ENCODE measurements around the gene ACTR8.
"Not testable (repeated sequence)": the region's sequence is repeated elsewhere in the genome, so short reads cannot be mapped to it uniquely, and the experiment has no call there.

Gene ACTR8, protein sequence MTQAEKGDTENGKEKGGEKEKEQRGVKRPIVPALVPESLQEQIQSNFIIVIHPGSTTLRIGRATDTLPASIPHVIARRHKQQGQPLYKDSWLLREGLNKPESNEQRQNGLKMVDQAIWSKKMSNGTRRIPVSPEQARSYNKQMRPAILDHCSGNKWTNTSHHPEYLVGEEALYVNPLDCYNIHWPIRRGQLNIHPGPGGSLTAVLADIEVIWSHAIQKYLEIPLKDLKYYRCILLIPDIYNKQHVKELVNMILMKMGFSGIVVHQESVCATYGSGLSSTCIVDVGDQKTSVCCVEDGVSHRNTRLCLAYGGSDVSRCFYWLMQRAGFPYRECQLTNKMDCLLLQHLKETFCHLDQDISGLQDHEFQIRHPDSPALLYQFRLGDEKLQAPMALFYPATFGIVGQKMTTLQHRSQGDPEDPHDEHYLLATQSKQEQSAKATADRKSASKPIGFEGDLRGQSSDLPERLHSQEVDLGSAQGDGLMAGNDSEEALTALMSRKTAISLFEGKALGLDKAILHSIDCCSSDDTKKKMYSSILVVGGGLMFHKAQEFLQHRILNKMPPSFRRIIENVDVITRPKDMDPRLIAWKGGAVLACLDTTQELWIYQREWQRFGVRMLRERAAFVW

DNA sequence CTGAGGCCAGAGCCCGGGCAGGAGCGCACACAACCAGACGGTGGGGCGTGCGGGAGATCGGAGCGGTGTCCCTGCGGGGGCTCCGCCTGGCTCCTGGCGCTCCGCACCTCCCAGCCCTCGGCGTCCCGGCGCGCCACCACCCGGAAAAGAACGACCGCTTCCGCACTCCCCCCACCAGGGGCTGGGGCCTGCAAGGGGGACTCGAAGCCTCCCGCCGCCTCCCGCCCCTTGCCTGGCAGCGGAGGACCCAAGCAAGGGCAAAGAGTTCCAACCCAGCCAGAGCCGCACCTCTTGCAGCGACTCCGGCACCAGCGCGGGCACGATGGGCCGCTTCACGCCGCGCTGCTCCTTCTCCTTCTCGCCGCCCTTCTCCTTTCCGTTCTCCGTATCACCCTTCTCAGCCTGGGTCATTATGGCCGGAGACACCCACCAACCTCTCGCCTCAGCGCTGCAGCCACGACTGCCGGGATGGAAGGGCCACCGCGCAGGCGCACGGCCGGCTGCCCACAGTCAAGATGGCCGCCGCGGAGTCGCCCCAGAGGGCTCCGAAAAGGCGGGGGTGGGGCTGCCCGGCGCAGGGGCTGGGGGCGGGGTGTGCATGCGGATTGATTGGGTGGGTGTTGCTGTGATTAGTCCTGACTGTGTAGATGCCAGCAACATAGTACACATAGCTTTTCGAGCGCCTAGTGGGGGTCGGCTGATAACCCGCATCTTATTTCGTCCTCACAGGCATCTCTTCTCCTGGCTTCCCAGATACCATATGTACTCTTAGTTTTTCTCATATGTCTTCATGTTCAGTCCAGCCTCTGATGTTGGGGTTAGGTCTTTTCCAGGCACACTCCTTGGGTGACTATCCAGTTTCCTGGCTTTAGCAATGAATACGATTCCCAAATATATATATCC lies at the start of gene ACTR8:
TSS of gene ACTR8 (minus strand) at position 462 of the 903 bp plus-strand sequence. CDS start at position 411, 51 bp downstream.
- peak; percentile 91 for DNase-seq

DNA sequence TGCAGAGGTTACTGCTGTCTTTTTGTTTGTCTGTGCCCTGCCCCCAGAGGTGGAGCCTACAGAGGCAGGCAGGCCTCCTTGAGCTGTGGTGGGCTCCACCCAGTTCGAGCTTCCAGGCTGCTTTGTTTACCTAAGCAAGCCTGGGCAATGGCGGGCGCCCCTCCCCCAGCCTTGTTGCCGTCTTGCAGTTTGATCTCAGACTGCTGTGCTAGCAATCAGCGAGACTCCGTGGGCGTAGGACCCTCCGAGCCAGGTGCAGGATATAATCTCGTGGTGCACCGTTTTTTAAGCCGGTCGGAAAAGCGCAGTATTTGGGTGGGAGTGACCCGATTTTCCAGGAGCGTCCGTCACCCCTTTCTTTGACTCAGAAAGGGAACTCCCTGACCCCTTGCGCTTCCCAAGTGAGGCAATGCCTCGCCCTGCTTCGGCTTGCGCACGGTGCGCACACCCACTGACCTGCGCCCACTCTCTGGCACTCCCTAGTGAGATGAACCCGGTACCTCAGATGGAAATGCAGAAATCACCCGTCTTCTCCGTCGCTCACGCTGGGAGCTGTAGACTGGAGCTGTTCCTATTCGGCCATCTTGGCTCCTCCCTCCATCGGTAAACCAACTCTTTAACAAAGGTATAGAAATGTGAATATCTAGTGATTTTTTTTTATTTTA lies 45.4 kb upstream of the ACTR8 start:
- not testable (repeated sequence) for DNase-seq

DNA sequence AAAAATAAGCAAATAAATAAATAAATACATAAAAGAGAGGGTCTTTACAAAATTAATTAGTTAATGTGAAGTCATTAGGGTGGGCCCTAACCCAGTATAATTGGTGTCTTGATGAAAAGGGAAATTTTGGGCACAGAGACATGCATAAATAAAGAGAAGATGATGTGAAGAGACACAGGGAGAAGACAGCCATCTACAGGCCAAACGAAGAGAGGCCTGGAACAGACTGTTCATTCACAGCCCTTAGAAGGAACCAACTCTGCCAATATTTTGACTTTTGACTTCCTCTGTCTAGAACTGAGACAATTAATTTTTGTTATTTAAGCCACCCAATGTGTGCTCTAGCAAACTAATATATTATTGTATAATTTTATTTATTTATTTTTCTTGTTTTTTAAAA lies 39.3 kb upstream of the ACTR8 start:
- DNase-seq: no peak

DNA sequence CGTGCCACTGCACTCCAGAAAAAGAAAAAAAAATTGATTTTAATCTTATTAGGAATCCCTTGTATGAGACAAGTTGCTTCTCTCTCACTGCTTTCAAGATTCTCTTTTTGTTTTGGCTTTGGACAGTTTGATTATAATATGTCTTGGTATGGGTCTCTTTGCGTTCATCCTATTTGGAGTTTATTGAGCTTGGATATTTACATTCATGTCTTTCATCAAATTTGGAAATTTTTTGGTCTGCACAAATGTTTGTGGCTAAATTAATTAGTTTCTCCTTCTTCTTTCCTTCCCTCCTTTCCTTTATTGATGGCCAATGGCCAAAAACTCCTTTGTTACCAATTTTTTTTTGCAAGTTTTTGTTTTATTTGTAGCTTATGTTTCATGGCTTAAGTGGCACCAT lies 37.8 kb upstream of the ACTR8 start:
- no peak for DNase-seq

DNA sequence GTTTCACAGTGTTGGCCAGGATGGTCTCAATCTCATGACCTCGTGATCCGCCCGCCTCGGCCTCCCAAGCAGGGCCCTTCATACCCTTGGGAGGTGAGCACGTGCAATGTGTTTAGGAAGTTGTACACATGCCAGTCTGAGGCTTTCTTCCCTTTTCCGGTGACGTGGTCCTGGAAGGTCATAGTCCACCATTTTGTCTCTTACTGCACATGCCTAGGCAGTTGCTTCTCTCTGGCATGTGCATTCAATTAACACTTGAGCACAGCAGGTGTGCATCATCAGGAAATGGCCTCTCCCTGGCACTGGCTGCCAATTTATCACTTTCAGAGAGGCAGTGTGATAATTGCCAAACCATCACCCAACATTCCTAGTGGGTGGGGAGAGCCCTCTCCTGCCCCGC lies 31.4 kb upstream of the ACTR8 start:
- no peak for DNase-seq

DNA sequence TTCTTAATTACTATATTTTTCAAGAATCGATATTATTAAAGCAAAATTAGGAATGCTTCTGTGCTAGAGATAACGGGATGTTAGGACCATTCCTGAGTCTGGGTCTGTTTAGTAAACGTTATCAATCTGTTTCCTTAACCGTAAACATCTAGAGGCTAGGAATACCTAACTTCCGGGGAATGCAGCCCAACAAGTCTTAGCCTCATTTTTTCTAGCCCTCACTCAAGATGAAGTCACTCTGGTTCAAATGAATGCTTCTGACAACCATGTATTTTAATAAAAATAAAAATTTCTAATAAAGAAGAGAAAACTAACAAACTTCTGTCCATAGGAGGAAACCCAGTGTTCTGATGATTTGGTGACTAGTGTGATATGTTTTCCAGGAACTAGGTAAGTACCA lies 20.8 kb upstream of the ACTR8 start:
- DNase-seq: no peak

DNA sequence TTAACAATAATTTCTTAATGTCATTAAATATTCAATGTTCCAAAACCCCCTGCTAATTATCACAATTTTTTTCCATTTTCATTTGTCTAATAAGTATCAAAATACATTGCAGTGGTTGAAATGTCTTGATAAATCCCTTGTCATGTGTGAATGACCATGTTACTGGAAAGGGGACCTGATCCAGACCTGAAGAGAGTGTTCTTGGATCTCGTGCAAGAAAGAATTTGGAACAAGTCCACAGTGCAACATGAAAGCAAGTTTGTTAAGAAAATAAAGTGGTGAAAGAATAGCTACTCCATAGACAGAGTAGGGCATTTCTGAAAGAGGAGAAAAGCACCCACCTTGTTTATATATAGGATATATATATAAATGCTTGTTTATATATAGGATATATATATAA lies 20.1 kb upstream of the ACTR8 start:
- DNase-seq: no peak

DNA sequence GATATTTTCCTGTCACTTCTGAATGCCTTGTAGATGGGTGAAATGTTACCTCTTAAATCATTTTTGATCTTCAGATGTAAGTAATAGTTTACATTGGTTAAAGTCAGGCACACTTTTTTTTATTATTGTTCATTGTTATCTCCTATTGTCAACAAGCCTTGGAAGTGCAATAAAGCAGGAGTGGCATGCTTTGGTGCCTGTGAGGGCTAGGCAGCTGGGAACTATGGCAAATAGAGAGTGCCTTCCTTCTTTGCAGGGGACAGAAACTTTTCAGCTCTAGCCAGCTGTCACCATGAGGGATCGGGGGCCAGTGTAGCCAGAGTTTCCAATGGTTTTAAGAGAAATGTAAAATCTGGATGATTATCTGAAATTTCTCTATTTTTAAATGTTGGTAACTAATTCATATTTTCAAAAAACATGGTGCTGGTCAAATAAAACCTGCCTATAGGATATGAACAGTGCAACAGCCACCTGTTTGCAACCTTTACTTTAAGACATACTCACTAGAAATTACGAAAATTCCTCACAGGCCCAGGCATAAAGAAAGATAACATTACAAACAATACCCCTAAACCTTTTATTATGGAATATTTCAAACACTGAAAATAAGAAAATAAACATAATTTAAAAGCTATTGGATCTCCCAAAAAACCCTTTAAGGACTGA lies 18.8 kb upstream of the ACTR8 start:
- DNase-seq: no peak

DNA sequence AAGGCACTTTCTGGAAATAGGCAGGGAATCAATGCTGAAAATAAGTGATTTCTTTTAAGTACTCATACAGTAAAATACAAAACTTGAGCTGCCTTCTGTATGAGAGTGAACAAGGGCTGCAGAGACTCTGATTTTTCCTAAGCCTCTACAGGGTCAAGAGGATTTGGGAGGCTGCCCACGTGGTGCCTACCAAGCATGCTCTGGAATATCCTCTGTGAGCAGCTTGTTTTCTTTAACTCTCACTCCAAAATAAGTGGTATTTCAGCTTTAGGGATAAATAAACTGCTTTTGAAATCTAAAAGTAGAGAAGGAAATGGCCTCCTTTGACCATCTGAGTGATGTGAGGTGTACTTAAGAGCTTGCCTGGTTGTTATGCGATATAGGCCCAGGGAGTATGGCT lies 17.8 kb upstream of the ACTR8 start:
- no peak for DNase-seq

DNA sequence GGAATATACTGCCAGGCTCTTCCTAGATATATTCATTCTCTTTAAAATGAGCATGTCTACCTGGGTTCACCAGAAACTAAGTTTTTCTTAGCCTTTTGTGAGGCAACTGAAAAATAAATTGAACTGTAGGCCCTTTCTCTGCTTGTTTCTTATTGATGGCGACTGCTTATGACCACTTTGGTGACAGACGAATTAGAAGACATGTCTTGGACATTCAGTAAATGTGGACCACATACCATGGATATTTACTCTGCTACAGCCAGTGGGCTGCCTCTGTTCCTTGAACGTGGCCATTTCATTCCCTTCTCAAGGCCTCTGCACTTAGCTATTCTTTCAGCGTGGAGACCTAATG lies 10.3 kb upstream of the ACTR8 start:
- no peak for DNase-seq

DNA sequence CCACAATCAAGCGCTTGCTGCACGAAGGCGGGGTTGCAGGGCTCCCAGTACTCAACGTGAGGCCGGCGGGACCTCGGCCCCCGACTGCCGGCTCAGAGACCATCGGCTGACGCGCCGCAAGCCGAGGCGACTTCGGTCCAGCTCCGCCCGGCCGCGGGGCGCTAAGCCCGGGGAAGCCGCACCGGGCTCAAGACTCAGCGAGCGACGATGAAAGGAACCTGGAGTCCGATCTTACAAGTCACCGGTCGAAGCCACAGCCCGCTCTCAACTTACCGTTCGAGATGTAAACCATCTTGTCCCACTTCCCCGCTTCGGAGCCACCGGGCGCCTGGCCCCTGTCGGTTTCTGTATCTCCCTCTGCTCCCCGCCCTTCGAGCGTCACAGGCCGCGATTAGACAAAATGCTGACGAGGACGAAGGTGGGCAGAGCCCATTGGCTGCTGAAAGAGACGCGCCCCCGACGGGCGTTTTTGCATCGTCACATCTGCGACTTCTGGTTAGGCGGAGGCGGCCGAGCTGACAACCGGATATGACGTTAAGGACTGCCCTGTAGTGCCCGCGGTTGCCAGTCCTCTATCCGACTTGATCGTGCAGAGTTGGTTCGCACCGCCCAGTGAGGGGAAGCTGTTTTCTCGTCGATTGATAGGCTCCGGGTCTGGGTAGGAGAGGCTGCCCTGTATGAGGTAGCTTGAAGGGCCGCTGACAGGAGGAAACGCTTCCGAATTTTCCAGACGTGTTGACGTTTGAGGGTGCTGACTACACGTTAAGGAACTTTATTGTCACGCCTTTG lies 9.7 kb upstream of the ACTR8 start, which contains the start of gene SELENOK:
TSS of gene SELENOK (minus strand) at position 363 of the 789 bp plus-strand sequence.
- DNase-seq: peak; percentile 98

DNA sequence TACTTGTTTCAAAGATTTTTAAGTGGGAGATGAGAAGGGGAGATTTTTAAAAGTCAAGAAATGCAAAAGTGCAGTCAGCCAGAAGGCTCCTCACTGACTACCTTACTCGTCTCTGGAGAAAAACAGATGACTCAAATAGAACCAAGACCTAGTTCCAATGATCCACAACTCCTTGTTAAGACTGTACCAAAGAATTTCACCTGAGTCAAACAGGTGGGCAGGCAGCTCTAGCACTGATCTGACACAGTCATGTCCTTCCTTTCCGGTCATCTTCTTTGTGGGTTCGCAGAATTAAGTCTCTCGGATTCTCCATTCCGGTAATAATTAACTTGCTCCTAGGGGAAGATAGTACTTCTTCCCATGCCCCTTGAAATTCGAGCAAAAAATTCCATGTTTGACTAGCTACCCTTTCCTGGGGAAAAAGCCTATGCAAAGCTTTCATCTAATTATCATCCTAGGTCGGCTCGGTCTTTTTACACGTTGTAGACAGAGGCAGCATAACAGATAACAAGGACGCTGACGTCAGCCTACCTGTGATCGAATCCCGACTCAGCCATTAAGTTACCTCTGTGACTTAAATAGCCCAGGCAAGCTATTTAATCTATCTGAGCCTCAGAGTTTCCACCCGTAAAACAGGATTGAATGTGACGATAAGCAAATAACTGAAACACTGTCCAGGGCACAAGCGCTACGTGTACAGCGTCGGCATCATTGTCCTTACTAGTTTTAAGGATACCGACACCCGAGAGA lies 8.9 kb upstream of the ACTR8 start:
- DNase-seq: peak; percentile 37

DNA sequence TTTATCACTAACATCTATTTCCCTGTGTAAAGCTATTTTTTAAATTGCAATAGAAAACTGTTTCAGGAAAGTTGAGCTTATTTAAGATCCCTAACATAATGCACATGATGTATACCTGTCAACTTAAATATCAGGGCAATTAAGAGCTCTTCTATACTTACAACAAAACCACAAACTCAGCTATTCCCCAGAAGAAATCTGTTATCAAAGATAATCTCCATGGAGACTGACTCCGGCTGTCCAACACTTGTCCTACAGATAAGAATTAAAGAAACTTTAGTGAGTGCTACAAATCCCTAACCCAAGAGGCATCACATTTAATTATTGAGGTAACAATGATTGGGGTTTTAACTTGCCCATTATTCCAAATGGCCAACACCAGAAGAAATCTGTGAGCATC lies 6.3 kb upstream of the ACTR8 start:
- DNase-seq: no peak

DNA sequence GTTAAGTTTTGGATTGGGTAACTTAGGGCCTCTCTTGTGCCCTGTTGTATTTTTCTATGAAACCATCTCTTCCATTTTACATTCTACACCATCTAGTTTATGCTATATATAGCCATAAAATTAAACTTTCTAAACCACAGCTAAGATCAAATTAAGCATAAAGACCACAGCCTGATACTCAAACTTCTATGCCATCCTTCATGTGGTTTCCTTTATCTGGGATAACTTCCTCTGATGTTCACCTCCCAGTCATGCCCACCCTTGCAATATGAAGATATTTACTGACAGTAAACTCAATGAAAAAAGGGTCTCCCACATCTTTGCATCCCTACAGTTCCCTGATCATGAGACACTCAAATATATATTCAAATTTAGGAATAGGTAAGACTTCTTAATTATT lies 5.5 kb upstream of the ACTR8 start:
- DNase-seq: no peak

DNA sequence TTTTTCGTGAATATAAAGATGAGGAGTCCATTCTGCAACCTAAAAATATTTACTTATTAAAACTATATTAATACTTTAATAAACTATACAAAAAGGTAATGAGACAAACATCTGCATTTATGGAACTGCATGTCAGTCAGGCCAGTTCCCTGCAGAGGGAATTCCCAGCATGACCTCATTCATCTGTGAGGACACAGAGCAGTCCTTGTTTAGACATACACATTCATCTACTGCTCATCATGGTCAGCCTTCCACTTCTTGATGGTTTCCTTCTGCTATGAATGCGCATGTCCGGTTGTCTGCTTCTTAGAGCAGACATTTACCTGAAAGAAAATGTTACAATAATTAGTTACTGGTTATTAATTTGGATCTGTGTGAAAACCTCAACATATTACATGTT lies 3.3 kb upstream of the ACTR8 start:
- no peak for DNase-seq

DNA sequence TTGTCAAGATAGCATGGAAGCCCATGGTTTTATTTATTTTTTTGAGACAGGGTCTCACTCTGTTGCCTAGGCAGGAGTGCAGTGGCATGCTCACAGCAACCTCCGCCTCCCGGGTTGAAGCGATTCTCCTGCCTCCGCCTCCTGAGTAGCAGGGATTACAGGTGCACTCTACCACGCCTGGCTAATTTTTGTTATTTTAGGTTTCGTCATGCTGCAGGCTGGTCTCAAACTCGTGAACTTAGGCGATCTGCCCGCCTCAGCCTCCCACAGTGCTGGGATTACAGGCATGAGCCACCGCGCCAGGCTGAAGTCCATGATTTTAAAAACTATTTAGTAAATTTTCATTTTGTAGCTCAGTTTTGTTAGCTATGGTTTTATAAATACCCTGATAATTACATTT lies 2.7 kb upstream of the ACTR8 start:
- no peak for DNase-seq

DNA sequence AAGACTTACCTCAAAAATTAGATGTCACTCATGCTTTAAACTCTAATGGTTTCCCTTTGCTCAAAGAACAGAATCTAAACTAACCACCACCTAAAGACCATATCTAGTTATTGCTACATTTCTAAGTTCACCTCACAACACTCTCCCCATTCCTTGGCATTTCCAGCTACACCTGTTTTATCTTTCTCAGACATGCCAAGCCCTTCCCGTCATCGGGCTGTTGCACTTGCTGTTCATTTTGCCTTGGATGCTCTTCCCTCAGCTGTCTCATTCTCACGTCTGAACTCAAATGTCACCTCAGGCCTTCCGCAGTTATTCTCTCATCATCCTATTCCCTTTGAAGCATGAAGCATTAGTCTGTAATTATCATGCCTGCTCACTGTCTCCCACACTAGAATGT lies 1.1 kb upstream of the ACTR8 start:
- no peak for DNase-seq

DNA sequence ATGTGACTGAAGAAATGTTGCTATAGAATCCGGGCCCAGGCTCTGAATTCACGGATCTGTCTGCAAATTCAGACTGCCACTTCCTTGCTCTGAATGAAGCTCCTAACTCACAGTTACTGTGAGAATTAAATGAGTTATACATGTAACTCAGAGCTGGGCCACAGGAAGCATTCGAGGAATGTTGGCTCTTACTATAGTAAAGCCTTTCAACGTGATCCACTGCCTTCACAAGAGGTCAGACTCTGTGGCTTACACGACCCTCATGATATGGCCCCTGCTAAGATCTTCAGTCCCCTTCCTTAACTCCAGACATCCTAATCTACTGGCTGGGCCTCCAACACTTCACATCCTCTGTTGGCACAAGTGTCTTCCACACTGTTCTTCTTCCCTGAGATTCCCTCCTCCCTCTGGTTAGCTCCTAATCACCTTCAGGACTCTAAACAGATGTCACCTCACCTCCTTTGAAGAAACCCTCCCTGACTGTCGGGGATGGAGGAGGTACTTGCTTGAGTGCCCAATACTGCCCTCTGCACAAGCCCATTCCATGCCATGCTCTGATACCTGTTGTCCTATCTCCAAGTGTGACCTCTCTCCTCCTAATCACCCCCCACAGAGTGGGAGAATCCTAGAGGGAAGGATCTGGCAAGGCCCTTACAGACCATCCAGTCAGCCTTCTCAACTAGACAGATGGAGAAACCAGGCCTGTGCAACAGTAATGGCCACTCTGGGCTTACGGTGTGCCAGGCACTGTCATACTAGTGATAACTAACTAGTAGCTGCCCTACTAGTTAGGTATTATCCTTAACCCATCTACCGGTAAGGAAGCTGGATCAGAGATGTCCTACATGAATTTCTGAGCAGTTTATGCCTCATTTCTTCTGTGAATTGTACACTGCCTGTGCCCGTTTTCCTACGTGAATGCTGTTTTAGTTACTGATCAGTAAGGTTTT lies 1.3 kb downstream of the ACTR8 start:
- DNase-seq: no peak

DNA sequence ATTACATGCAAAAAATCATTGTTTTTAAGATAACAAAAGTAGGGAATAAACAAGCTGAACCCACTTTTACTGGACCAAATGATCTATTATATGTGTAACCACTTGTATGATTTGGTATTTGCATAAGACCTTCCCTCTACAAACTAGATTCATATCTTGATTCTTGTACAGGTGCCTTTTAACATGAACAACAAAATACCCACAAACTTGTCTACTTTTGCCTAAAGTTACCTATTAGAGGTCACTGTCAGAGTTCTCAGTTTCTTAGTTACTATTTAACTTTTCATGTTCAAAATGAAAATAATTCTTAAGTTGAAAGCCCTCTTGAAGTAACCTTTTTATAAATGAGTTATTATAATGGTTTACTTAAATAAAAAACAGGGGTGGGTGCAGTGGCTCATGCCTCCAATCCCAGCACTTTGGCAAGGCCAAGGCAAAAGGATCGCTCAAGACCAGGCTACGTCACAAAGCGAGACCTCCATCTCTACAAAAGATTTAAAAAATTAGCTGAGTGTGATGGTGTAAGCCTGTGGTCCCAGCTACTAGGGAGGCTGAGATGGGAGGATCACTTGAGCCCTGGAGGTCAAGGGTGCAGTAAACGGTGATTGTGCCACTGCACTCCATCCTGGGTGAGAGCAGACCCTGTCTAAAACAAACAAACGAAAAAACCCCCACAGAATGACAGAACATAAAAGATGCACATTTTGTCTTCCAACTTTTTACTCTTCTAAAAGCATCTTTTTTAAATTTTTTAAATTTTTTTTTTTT lies 16.0 kb downstream of the ACTR8 start:
- DNase-seq: no peak

Data from activated CD4-positive, alpha-beta T cell treated with anti-CD3 and anti-CD28 coated beads, Interleukin-2, Interleukin-6, amounts not matched to agents 100 ng/mL and 50 ng/mL, durations not matched to agents 16 hours and 8 hours (primary cell).